ENCODE measurements around the gene CCDC60. TPM values are rescaled to one million over a fixed set of nuclear protein-coding genes. Genes with fewer than 3 reads are reported as not detected.

Gene CCDC60
- not detected for total RNA-seq

- Histone ChIP-seq H3K4me3 (no peak within 1 kb of the TSS), H3K27me3 (peaks cover 0 to 3% (median 0%) of the 10 kb centered on the region in 4 donors), H3K4me1 (no peaks in the 10 kb centered on the region), H3K9me3 (no peaks in the 10 kb centered on the region), H3K27ac (replicated peaks in 1 of 4) (no peak within 1 kb of the TSS), H3K36me3 (no peaks in the 10 kb centered on the region)
- WGBS = 49% methylated on average over 23 of the region's 26 CpGs
- intact Hi-C loops (cut with DNase I) = no loop called here
- DNase-seq (ENCODE audit: extremely low spot score) = no peak
- TF ChIP-seq EP300 (IDR thresholded peaks at IDR 0.05) (no peak), POLR2A (IDR thresholded peaks at IDR 0.05; ENCODE audit: low read depth) (no peak), POLR2AphosphoS5 (IDR thresholded peaks at IDR 0.05) (no peak), CTCF (IDR thresholded peaks at IDR 0.05) (no peak)
Observed at GRCh38 chr12:119334430-119335170, at the start of gene CCDC60. TSS of gene CCDC60 (plus strand) at chr12:119334729. CDS start at chr12:119335177, 448 bp downstream.

GRCh38 chr12:119288576-119288975 lies 46.0 kb upstream of the CCDC60 start:
- no peak for DNase-seq (ENCODE audit: extremely low spot score)
- H3K4me3 ChIP-seq = no peak overlapping the region
- no peaks in the 10 kb centered on the region for H3K27me3 ChIP-seq
- 71% methylated on average over 11 of the region's 11 CpGs for WGBS
- H3K27ac ChIP-seq (replicated peaks in 1 of 4) = no peak overlapping the region
- H3K9me3 ChIP-seq = no peaks in the 10 kb centered on the region
- no peaks in the 10 kb centered on the region for H3K36me3 ChIP-seq
- peaks cover 0 to 13% (median 3%) of the 10 kb centered on the region in 4 donors for H3K4me1 ChIP-seq
- TF ChIP-seq POLR2A (IDR thresholded peaks at IDR 0.05; ENCODE audit: low read depth) (no peak), CTCF (IDR thresholded peaks at IDR 0.05) (no peak), EP300 (IDR thresholded peaks at IDR 0.05) (no peak), POLR2AphosphoS5 (IDR thresholded peaks at IDR 0.05) (no peak)
- intact Hi-C loops (cut with DNase I) = no loop called here

- Histone ChIP-seq H3K36me3 (no peaks in the 10 kb centered on the region), H3K9me3 (no peaks in the 10 kb centered on the region), H3K4me1 (peaks cover 0 to 23% (median 17%) of the 10 kb centered on the region in 4 donors), H3K27me3 (no peaks in the 10 kb centered on the region), H3K4me3 (no peak overlapping the region), H3K27ac (replicated peaks in 1 of 4) (no peak overlapping the region)
- intact Hi-C loops (cut with DNase I) = no loop called here
- WGBS = 69% methylated on average over 4 of the region's 6 CpGs
- no peak for DNase-seq (ENCODE audit: extremely low spot score)
- no peak for TF ChIP-seq EP300 (IDR thresholded peaks at IDR 0.05)
- no peak for TF ChIP-seq CTCF (IDR thresholded peaks at IDR 0.05)
- no peak for TF ChIP-seq POLR2A (IDR thresholded peaks at IDR 0.05; ENCODE audit: low read depth)
- TF ChIP-seq POLR2AphosphoS5 (IDR thresholded peaks at IDR 0.05) = no peak
Observed at GRCh38 chr12:119292893-119293630, 41.5 kb upstream of the CCDC60 start.

- Histone ChIP-seq H3K4me3 (no peak overlapping the region), H3K27me3 (no peaks in the 10 kb centered on the region), H3K36me3 (no peaks in the 10 kb centered on the region), H3K27ac (replicated peaks in 1 of 4) (no peak overlapping the region), H3K4me1 (peaks cover 0 to 23% (median 17%) of the 10 kb centered on the region in 4 donors), H3K9me3 (no peaks in the 10 kb centered on the region)
- intact Hi-C loops (cut with DNase I) = no loop called here
- 37% methylated on average over 5 of the region's 5 CpGs for WGBS
- no peak for TF ChIP-seq CTCF (IDR thresholded peaks at IDR 0.05)
- TF ChIP-seq POLR2AphosphoS5 (IDR thresholded peaks at IDR 0.05) = no peak
- TF ChIP-seq POLR2A (IDR thresholded peaks at IDR 0.05; ENCODE audit: low read depth) = no peak
- no peak for TF ChIP-seq EP300 (IDR thresholded peaks at IDR 0.05)
- no peak for DNase-seq (ENCODE audit: extremely low spot score)
Observed at GRCh38 chr12:119294211-119294610, 40.3 kb upstream of the CCDC60 start.

Measured in esophagus muscularis mucosa (tissue), 4 donors.